ENCODE data around the gene RASGRP2. TPM values are rescaled to one million over a fixed set of nuclear protein-coding genes. Genes with fewer than 3 reads are reported as not detected.

The RASGRP2 gene
- total and polyA plus RNA-seq, 2 of the 8 experiments (the other 6 are each of a cell fraction or from before 2014, with no cell fraction given): 40.6 to 45.7 TPM

DNA sequence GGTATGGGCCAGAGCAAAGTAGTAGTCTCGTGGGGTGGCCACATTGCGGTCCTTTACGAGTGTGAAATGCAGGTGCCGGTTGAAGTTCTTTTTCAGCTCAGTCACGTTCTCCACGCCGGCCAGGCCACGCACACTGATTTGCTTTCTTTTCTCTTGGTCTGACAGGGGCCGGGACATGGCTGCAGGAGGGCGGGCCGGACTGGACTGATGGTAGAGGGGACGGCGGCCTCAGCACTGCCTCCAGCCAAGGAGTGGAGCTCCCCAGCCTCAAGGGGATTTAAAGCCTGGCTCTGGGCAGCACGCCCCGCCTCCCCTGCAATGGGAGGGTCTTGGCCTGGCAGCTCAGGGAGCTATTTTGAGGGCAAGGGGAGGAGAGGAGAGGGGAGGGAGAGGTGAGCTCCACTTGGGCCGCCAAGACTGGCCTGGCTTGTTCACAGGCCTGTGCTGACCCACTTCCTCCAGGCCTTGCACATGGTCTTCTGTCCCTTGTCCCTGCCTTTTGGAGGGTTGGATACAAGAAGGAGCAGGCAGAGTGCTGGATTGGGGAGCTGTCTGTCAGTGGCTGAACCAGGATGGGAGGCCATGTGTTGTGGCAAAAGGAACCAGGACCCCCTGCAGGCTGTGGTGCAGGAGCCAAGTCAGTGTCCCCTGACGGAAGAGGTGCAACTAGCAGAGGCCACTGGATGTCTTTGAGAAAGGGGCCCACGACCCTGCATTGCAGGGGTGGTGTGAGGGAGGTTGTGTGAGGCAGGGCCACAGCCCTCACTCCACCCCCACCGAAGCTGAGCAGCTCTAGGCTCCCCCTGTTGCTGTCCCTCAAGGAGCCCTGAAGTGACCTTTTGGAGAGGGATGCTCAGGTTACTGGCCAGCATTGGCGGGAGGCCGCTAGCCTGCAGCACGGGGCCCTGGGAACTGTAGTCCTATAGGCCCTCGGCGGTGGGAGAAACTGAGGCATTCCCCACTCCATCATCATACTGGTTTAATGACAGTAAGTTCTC is 16.1 kb upstream of the RASGRP2 start, which contains the start of gene PYGM (continued):
- TF ChIP-seq CTCF (IDR thresholded peaks at IDR 0.05; ENCODE audit: control extremely low read depth in 1 of 3, insufficient read depth in 1 of 3, low read depth in 1 of 3, low read length in 3 of 3) (no peak), TBP (IDR thresholded peaks at IDR 0.05; ENCODE audit: low read depth, low read length) (peak; percentile 75; the same call in 1 of the 2 replicates), SAP30 (IDR thresholded peaks at IDR 0.05; ENCODE audit: insufficient read depth, insufficient replicate concordance, low read length) (peak; percentile 32), YY1 (IDR thresholded peaks at IDR 0.05; ENCODE audit: low read depth, low read length) (no peak), CTBP2 (IDR thresholded peaks at IDR 0.05; ENCODE audit: borderline replicate concordance, insufficient read depth, insufficient read length, low read length) (no peak), SIN3A (conservative IDR thresholded peaks at IDR 0.05 in 1 of 2, IDR thresholded peaks at IDR 0.05 in 1 of 2; ENCODE audit: low read depth in 1 of 2, low read length in 2 of 2) (peak; percentile 75 to 80; a peak in 3 of 4 replicates), RBBP5 (IDR thresholded peaks at IDR 0.05; ENCODE audit: borderline replicate concordance, low read depth, low read length) (0 out of 2 replicates have a peak, but pooled peaks have one; percentile 23), CREB1 (IDR thresholded peaks at IDR 0.05) (0 out of 2 replicates have a peak, but pooled peaks have one; percentile 21), POLR2AphosphoS5 (IDR thresholded peaks at IDR 0.05; ENCODE audit: low read depth, low read length) (peak; percentile 13; the same call in 1 of the 2 replicates), GABPA (IDR thresholded peaks at IDR 0.05; ENCODE audit: borderline replicate concordance, insufficient read depth, low read length) (0 out of 2 replicates have a peak, but pooled peaks have one; percentile 6), POLR2A (IDR thresholded peaks at IDR 0.05; ENCODE audit: control extremely low read depth in 1 of 2, low read depth in 2 of 2, low read length in 2 of 2) (peak in 1 of 2 experiments; percentile 61; a peak in 1 of 3 replicates), JUN (IDR thresholded peaks at IDR 0.05; ENCODE audit: low read depth, low read length) (no peak)
